ENCODE results near the gene ZNF771. TPM values are rescaled to one million over a fixed set of nuclear protein-coding genes. Genes with fewer than 3 reads are reported as not detected.
"Not testable (repeated sequence)": the region's sequence is repeated elsewhere in the genome, so short reads cannot be mapped to it uniquely, and the experiment has no call there.

The ZNF771 gene
- total RNA-seq, 2 donors from 2014 or later = 3.5 to 6.5 TPM

- intact Hi-C loops (cut with DNase I) = loop anchor here (5.0 kb wide), 1 partner anchor 78 kb away; the partner anchor contains the start of gene ZNF768
- DNase-seq = no peak
- Histone ChIP-seq H3K9ac (ENCODE audit: low read depth in 2 of 2, low read length in 2 of 2) (no peak overlapping the region), H3K27me3 (no peaks in the 10 kb centered on the region), H3K4me1 (peaks cover 8% of the 10 kb centered on the region), H3K4me3 (no peak overlapping the region), H3K27ac (no peak overlapping the region), H3K36me3 (no peaks in the 10 kb centered on the region), H3K9me3 (no peaks in the 10 kb centered on the region)
- no peak for TF ChIP-seq CTCF (IDR thresholded peaks at IDR 0.05)
These were observed 41.7 kb downstream of the ZNF771 start for GRCh38 chr16:30449116-30449435.

GRCh38 chr16:30452709-30453580 lies 45.5 kb downstream of the ZNF771 start:
- H3K4me1 ChIP-seq; H3K27me3 ChIP-seq; H3K36me3 ChIP-seq; H3K27ac ChIP-seq; DNase-seq; intact Hi-C loops (cut with DNase I); H3K4me3 ChIP-seq; H3K9ac ChIP-seq (ENCODE audit: low read depth in 2 of 2, low read length in 2 of 2); H3K9me3 ChIP-seq: not testable (repeated sequence)

- no peak overlapping the region for H3K9ac ChIP-seq (ENCODE audit: low read depth in 2 of 2, low read length in 2 of 2)
- H3K4me3 ChIP-seq = no peak overlapping the region
- H3K36me3 ChIP-seq = no peaks in the 10 kb centered on the region
- no peak overlapping the region for H3K27ac ChIP-seq
- intact Hi-C loops (cut with DNase I) = no loop called here
- H3K27me3 ChIP-seq = no peaks in the 10 kb centered on the region
- no peak for DNase-seq
- no peaks in the 10 kb centered on the region for H3K4me1 ChIP-seq
- TF ChIP-seq CTCF (IDR thresholded peaks at IDR 0.05) = no peak
- no peaks in the 10 kb centered on the region for H3K9me3 ChIP-seq
These were observed 48.9 kb downstream of the ZNF771 start for GRCh38 chr16:30456302-30456701.

GRCh38 chr16:30457256-30457655 lies 49.9 kb downstream of the ZNF771 start:
- no peak for DNase-seq
- H3K9me3 ChIP-seq = no peaks in the 10 kb centered on the region
- no peak overlapping the region for H3K9ac ChIP-seq (ENCODE audit: low read depth in 2 of 2, low read length in 2 of 2)
- no peak overlapping the region for H3K4me3 ChIP-seq
- TF ChIP-seq CTCF (IDR thresholded peaks at IDR 0.05) = no peak
- no peaks in the 10 kb centered on the region for H3K27me3 ChIP-seq
- no peaks in the 10 kb centered on the region for H3K4me1 ChIP-seq
- no peaks in the 10 kb centered on the region for H3K36me3 ChIP-seq
- H3K27ac ChIP-seq = no peak overlapping the region
- intact Hi-C loops (cut with DNase I) = no loop called here

GRCh38 chr16:30457743-30458560 lies 50.5 kb downstream of the ZNF771 start:
- Histone ChIP-seq H3K36me3 (no peaks in the 10 kb centered on the region), H3K27ac (no peak overlapping the region), H3K4me1 (no peaks in the 10 kb centered on the region), H3K9me3 (no peaks in the 10 kb centered on the region), H3K27me3 (no peaks in the 10 kb centered on the region), H3K4me3 (no peak overlapping the region), H3K9ac (ENCODE audit: low read depth in 2 of 2, low read length in 2 of 2) (no peak overlapping the region)
- intact Hi-C loops (cut with DNase I) = no loop called here
- no peak for TF ChIP-seq CTCF (IDR thresholded peaks at IDR 0.05)
- DNase-seq = no peak

All from colonic mucosa (tissue), 4 donors.